Keratinocyte (primary cell): Measurements from ENCODE around the gene NGEF. TPM values are rescaled to one million over a fixed set of nuclear protein-coding genes. Genes with fewer than 3 reads are reported as not detected.

Experiments
- DNase-seq: peaks from one replicate; pipeline ENCODE4 v3.0.0-alpha.2; 2011; ENCODE audit warnings: low read depth, missing footprints, low spot score
- FAIRE-seq: peaks from 2 replicates; lab custom pipeline; 2011; peaks lifted over from hg19 to GRCh38; lab: Jason Lieb, UNC
- H2AFZ ChIP-seq: 2 replicates; pipeline ENCODE4 v1.6.0; 2012; ENCODE audit warnings: low read length, control low read depth, inconsistent platforms; ENCODE audit not compliant: control insufficient read depth
- H3K27ac ChIP-seq: 2 replicates; pipeline ENCODE4 v1.5.1; 2011; ENCODE audit warnings: low read length; ENCODE audit not compliant: control insufficient read depth, insufficient read depth
- H3K27me3 ChIP-seq: 3 replicates; pipeline ENCODE4 v1.6.0; 2011; ENCODE audit warnings: low read length; ENCODE audit not compliant: control insufficient read depth, insufficient read depth; ENCODE audit errors: extremely low read depth
- H3K36me3 ChIP-seq, 2 experiments: 2 replicates in 1 of 2; 3 replicates in 1 of 2; pipeline ENCODE4 v1.5.1; 2011; ENCODE audit warnings: low read length in 2 of 2, mild to moderate bottlenecking in 1 of 2; ENCODE audit not compliant: control insufficient read depth in 2 of 2, insufficient read depth in 2 of 2; ENCODE audit errors: extremely low read depth in 1 of 2
- H3K4me1 ChIP-seq: 3 replicates; pipeline ENCODE4 v1.5.1; 2011; ENCODE audit warnings: low read length; ENCODE audit not compliant: control insufficient read depth, insufficient read depth; ENCODE audit errors: extremely low read depth
- H3K4me2 ChIP-seq: 3 replicates; pipeline ENCODE4 v1.6.0; 2011; ENCODE audit warnings: low read depth, low read length; ENCODE audit not compliant: control insufficient read depth, insufficient read depth; ENCODE audit errors: extremely low read depth
- H3K4me3 ChIP-seq, 3 experiments: fragments of 200-600 bp in 1 of 3; sonication (generic) in 1 of 3; 2 replicates in 2 of 3; 3 replicates in 1 of 3; pipeline ENCODE4 v1.5.1; 2011 to 2016; ENCODE audit warnings: low read length in 3 of 3, mild to moderate bottlenecking in 3 of 3, control low read depth in 2 of 3, inconsistent platforms in 1 of 3, low read depth in 1 of 3, mixed read lengths in 1 of 3, mixed run types in 1 of 3, moderate library complexity in 1 of 3; ENCODE audit not compliant: control insufficient read depth in 2 of 3, insufficient read depth in 2 of 3; ENCODE audit errors: extremely low read depth in 1 of 3
- H3K79me2 ChIP-seq: 2 replicates; pipeline ENCODE4 v1.6.0; 2012; ENCODE audit warnings: low read length; ENCODE audit not compliant: control insufficient read depth, insufficient read depth
- H3K9ac ChIP-seq: 3 replicates; pipeline ENCODE4 v1.6.0; 2011; ENCODE audit warnings: low read length; ENCODE audit not compliant: control insufficient read depth, insufficient read depth; ENCODE audit errors: extremely low read depth
- H3K9me1 ChIP-seq: 3 replicates; pipeline ENCODE4 v1.6.0; 2011; ENCODE audit warnings: low read length; ENCODE audit not compliant: control insufficient read depth, insufficient read depth; ENCODE audit errors: extremely low read depth
- H3K9me3 ChIP-seq: 2 replicates; pipeline ENCODE4 v1.5.1; 2012; ENCODE audit warnings: low read depth, low read length; ENCODE audit not compliant: control insufficient read depth
- H4K20me1 ChIP-seq: 3 replicates; pipeline ENCODE4 v1.6.0; 2011; ENCODE audit warnings: low read length; ENCODE audit not compliant: control insufficient read depth, insufficient read depth; ENCODE audit errors: extremely low read depth
- CTCF ChIP-seq, 3 experiments: IDR thresholded peaks in 1 of 3; conservative IDR thresholded peaks in 1 of 3; optimal IDR thresholded peaks in 1 of 3; 2 replicates in 2 of 3; 3 replicates in 1 of 3; pipeline versions ENCODE3 to v1.5.1; 2011; ENCODE audit warnings: low read length in 3 of 3, mild to moderate bottlenecking in 3 of 3, moderate library complexity in 2 of 3, control low read depth in 1 of 3, inconsistent platforms in 1 of 3; ENCODE audit not compliant: insufficient read depth in 2 of 3; ENCODE audit errors: extremely low read depth in 1 of 3
- EZH2 ChIP-seq: IDR thresholded peaks from one replicate; pipeline ENCODE4 v1.6.1; 2012; ENCODE audit warnings: inconsistent platforms, mild to moderate bottlenecking, low read length, moderate library complexity
- dilution Hi-C: fragments of 300-500 bp; cut with MboI; formaldehyde crosslinking; loops from one replicate; pipeline ENCODE4 v1.7.0; 2020; ENCODE audit warnings: low sequenced_read_pairs; ENCODE audit not compliant: extremely low pct_ligation_motif_present
- polyA plus RNA-seq, 5 experiments: library from polyadenylated mRNA; depleted of rRNA in 3 of 5; stranded (reverse) in 3 of 5; stranded (forward) in 1 of 5; unstranded in 1 of 5; fragments of >200 nt; gene quantifications; 1 replicate in 1 of 5; 2 replicates in 3 of 5; 3 replicates in 1 of 5; pipeline versions ENCODE4 v1.2.1 to v1.2.3, GENCODE V29; 2011 to 2012; ENCODE audit warnings: missing spikeins in 2 of 5, low read depth in 1 of 5, low replicate concordance in 1 of 5

NGEF gene
- polyA plus RNA-seq, 1 donor (not counting 4 experiments of a cell fraction or from before 2014, with no cell fraction given), result 0.17 TPM

GRCh38 chr2:232892843-232893242 lies 120.2 kb downstream of the NGEF start:
- H3K9ac ChIP-seq, result no peak overlapping the region
- H3K9me3 ChIP-seq, result no peaks in the 10 kb centered on the region
- no peak overlapping the region for H3K27ac ChIP-seq
- no peaks in the 10 kb centered on the region for H3K36me3 ChIP-seq
- H3K4me3 ChIP-seq, result no peak overlapping the region
- H3K27me3 ChIP-seq, result no peaks in the 10 kb centered on the region
- no peak overlapping the region for H3K4me2 ChIP-seq
- no peaks in the 10 kb centered on the region for H3K79me2 ChIP-seq
- dilution Hi-C loops, result no loop called here
- H3K4me1 ChIP-seq, result peaks cover 5% of the 10 kb centered on the region
- no peaks in the 10 kb centered on the region for H4K20me1 ChIP-seq
- no peak for FAIRE-seq
- TF ChIP-seq CTCF (optimal IDR thresholded peaks at IDR 0.05 in 1 of 3, IDR thresholded peaks at IDR 0.05 in 1 of 3, conservative IDR thresholded peaks at IDR 0.05 in 1 of 3; ENCODE audit: extremely low read depth in 1 of 3, insufficient read depth in 2 of 3, low read length in 3 of 3), result no peak
- no peak for TF ChIP-seq EZH2
- no peak for DNase-seq
- H2AFZ ChIP-seq, result no peak overlapping the region
- H3K9me1 ChIP-seq, result no peaks in the 10 kb centered on the region

GRCh38 chr2:232892221-232892620 lies 120.8 kb downstream of the NGEF start:
- Histone ChIP-seq H3K9me1 (no peaks in the 10 kb centered on the region), H3K4me1 (peaks cover 5% of the 10 kb centered on the region), H3K36me3 (no peaks in the 10 kb centered on the region), H3K4me2 (no peak overlapping the region), H3K4me3 (no peak overlapping the region), H3K27me3 (peaks cover 1% of the 10 kb centered on the region), H3K9me3 (no peaks in the 10 kb centered on the region), H3K27ac (no peak overlapping the region), H4K20me1 (no peaks in the 10 kb centered on the region), H3K79me2 (no peaks in the 10 kb centered on the region), H2AFZ (no peak overlapping the region), H3K9ac (no peak overlapping the region)
- DNase-seq (no peak), FAIRE-seq (no peak)
- dilution Hi-C loops, result no loop called here
- TF ChIP-seq EZH2, result no peak
- TF ChIP-seq CTCF (optimal IDR thresholded peaks at IDR 0.05 in 1 of 3, IDR thresholded peaks at IDR 0.05 in 1 of 3, conservative IDR thresholded peaks at IDR 0.05 in 1 of 3; ENCODE audit: extremely low read depth in 1 of 3, insufficient read depth in 2 of 3, low read length in 3 of 3), result no peak
